ENCODE data around the gene COX8A. TPM values are rescaled to one million over a fixed set of nuclear protein-coding genes. Genes with fewer than 3 reads are reported as not detected.

COX8A gene
- total and polyA plus RNA-seq, 2 of the 8 experiments (the other 6 are each of a cell fraction or from before 2014, with no cell fraction given): 365 to 1,720 TPM

GRCh38 chr11:63938479-63939396 lies 35.7 kb upstream of the COX8A start, which contains the start of gene NAA40 (continued):
- TF ChIP-seq CTCF (IDR thresholded peaks at IDR 0.05; ENCODE audit: control extremely low read depth in 1 of 3, insufficient read depth in 1 of 3, low read depth in 1 of 3, low read length in 3 of 3): peak in 1 of 3 experiments; percentile 0; a peak in 1 of 4 replicates
- TF ChIP-seq CREB1 (IDR thresholded peaks at IDR 0.05): peak; percentile 98
- TF ChIP-seq NRF1 (IDR thresholded peaks at IDR 0.05; ENCODE audit: low read depth, low read length): peak; percentile 47
